HEK293 (cell line): ENCODE measurements around the gene PARL.

Experiments
- CTCF ChIA-PET: fragments of 350-600 bp; formaldehyde crosslinking; extraction: SDS; loops from one replicate; lab custom pipeline; 2021; ENCODE audit warnings: antibody characterized with exemption; lab: Yijun Ruan, JAX
- POLR2A ChIA-PET: fragments of 300-600 bp; formaldehyde crosslinking; extraction: SDS; loops from one replicate; lab custom pipeline; 2020; ENCODE audit warnings: antibody characterized with exemption, inconsistent platforms; lab: Yijun Ruan, JAX
- H3K27ac ChIP-seq: fragments of 200-500 bp; sonication (Bioruptor generic); 2 replicates; pipeline ENCODE4 v1.5.1; 2014; ENCODE audit warnings: low read depth, low read length, control low read depth, inconsistent platforms; ENCODE audit errors: extremely low read depth
- H3K36me3 ChIP-seq, 2 experiments: fragments of 200-500 bp in 1 of 2; sonication (Bioruptor generic) in 1 of 2; 1 replicate in 1 of 2; 2 replicates in 1 of 2; pipeline ENCODE4 v1.5.1; 2014 to 2017; ENCODE audit warnings: inconsistent platforms in 2 of 2, low read length in 2 of 2; ENCODE audit not compliant: control insufficient read depth in 2 of 2, insufficient read depth in 1 of 2
- H3K4me1 ChIP-seq: fragments of 200-500 bp; sonication (Bioruptor generic); 2 replicates; pipeline ENCODE4 v1.5.1; 2014; ENCODE audit warnings: mild to moderate bottlenecking, low read length, inconsistent platforms; ENCODE audit not compliant: control insufficient read depth, insufficient read depth
- H3K4me3 ChIP-seq: 2 replicates; pipeline ENCODE4 v1.5.1; 2011; ENCODE audit warnings: low read depth, mild to moderate bottlenecking, control low read depth, low read length, moderate library complexity
- H3K9me3 ChIP-seq: fragments of 200-500 bp; sonication (Bioruptor generic); 2 replicates; pipeline ENCODE4 v1.5.1; 2014; ENCODE audit warnings: low read depth, low read length, inconsistent platforms; ENCODE audit not compliant: control insufficient read depth, insufficient read depth
- EGR2 ChIP-seq: fragments of 450-650 bp; formaldehyde crosslinking; IDR thresholded peaks from 2 replicates; pipeline ENCODE4 v1.5.1; 2016; ENCODE audit warnings: low read depth, missing biosample characterization, missing genetic modification characterization
- KLF10 ChIP-seq: fragments of 450-650 bp; IDR thresholded peaks from 2 replicates; pipeline ENCODE4 v1.5.1; 2018; ENCODE audit warnings: missing biosample characterization, mild to moderate bottlenecking, missing genetic modification characterization
- OSR2 ChIP-seq: fragments of 450-650 bp; formaldehyde crosslinking; IDR thresholded peaks from 2 replicates; pipeline ENCODE4 v1.5.1; 2016; ENCODE audit warnings: missing biosample characterization, missing genetic modification characterization
- SCRT1 ChIP-seq: fragments of 450-650 bp; formaldehyde crosslinking; IDR thresholded peaks from 2 replicates; pipeline ENCODE4 v1.5.1; 2016; ENCODE audit warnings: missing biosample characterization, missing genetic modification characterization, borderline replicate concordance
- SCRT2 ChIP-seq: fragments of 450-650 bp; formaldehyde crosslinking; IDR thresholded peaks from 2 replicates; pipeline ENCODE4 v1.5.1; 2016; ENCODE audit warnings: missing biosample characterization, missing genetic modification characterization
- SP2 ChIP-seq: fragments of 450-650 bp; formaldehyde crosslinking; IDR thresholded peaks from 2 replicates; pipeline ENCODE4 v1.5.1; 2016; ENCODE audit warnings: missing biosample characterization, missing genetic modification characterization
- TCF7L2 ChIP-seq: IDR thresholded peaks from 2 replicates; pipeline ENCODE4 v1.6.1; 2011; ENCODE audit warnings: low read depth, mild to moderate bottlenecking, inconsistent platforms, low read length, moderate library complexity, borderline replicate concordance
- YY1 ChIP-seq: fragments of 450-650 bp; formaldehyde crosslinking; IDR thresholded peaks from 2 replicates; pipeline ENCODE4 v1.5.1; 2018; ENCODE audit warnings: missing biosample characterization, missing genetic modification characterization
- ZBTB21 ChIP-seq: fragments of 450-650 bp; formaldehyde crosslinking; IDR thresholded peaks from 2 replicates; pipeline ENCODE4 v1.5.1; 2017; ENCODE audit warnings: missing biosample characterization, missing genetic modification characterization
- ZBTB48 ChIP-seq: fragments of 450-650 bp; formaldehyde crosslinking; IDR thresholded peaks from 2 replicates; pipeline ENCODE4 v1.5.1; 2016; ENCODE audit warnings: missing biosample characterization, missing genetic modification characterization
- ZFP41 ChIP-seq: fragments of 450-650 bp; formaldehyde crosslinking; IDR thresholded peaks from 2 replicates; pipeline ENCODE4 v1.5.1; 2016; ENCODE audit warnings: missing biosample characterization, missing genetic modification characterization, borderline replicate concordance
- ZIC2 ChIP-seq: fragments of 450-650 bp; formaldehyde crosslinking; IDR thresholded peaks from 2 replicates; pipeline ENCODE4 v1.5.1; 2016; ENCODE audit warnings: missing biosample characterization, missing genetic modification characterization
- ZNF146 ChIP-seq: fragments of 450-650 bp; formaldehyde crosslinking; IDR thresholded peaks from 2 replicates; pipeline ENCODE4 v1.5.1; 2016; ENCODE audit warnings: missing biosample characterization, missing genetic modification characterization
- ZNF157 ChIP-seq: fragments of 450-650 bp; formaldehyde crosslinking; IDR thresholded peaks from 2 replicates; pipeline ENCODE4 v1.5.1; 2016; ENCODE audit warnings: missing biosample characterization, missing genetic modification characterization
- ZNF174 ChIP-seq: fragments of 450-650 bp; formaldehyde crosslinking; IDR thresholded peaks from 2 replicates; pipeline ENCODE4 v1.5.0; 2017; ENCODE audit warnings: missing biosample characterization, mild to moderate bottlenecking, missing genetic modification characterization
- ZNF24 ChIP-seq: fragments of 450-650 bp; formaldehyde crosslinking; IDR thresholded peaks from 2 replicates; pipeline ENCODE4 v1.5.1; 2016; ENCODE audit warnings: missing biosample characterization, missing genetic modification characterization
- ZNF266 ChIP-seq: fragments of 450-650 bp; formaldehyde crosslinking; IDR thresholded peaks from 2 replicates; pipeline ENCODE4 v1.5.1; 2016; ENCODE audit warnings: missing biosample characterization, missing genetic modification characterization, low read depth
- ZNF324 ChIP-seq: fragments of 450-650 bp; formaldehyde crosslinking; IDR thresholded peaks from 2 replicates; pipeline ENCODE4 v1.5.1; 2016; ENCODE audit warnings: missing biosample characterization, missing genetic modification characterization
- ZNF335 ChIP-seq: fragments of 450-650 bp; formaldehyde crosslinking; conservative IDR thresholded peaks from 2 replicates; pipeline ENCODE4 v1.5.1; 2016; ENCODE audit warnings: missing biosample characterization, missing genetic modification characterization
- ZNF394 ChIP-seq: fragments of 450-650 bp; formaldehyde crosslinking; IDR thresholded peaks from 2 replicates; pipeline ENCODE4 v1.5.1; 2016; ENCODE audit warnings: missing biosample characterization, missing genetic modification characterization, mild to moderate bottlenecking, moderate library complexity, borderline replicate concordance
- ZNF514 ChIP-seq: fragments of 450-650 bp; formaldehyde crosslinking; IDR thresholded peaks from 2 replicates; pipeline ENCODE4 v1.5.1; 2016; ENCODE audit warnings: missing biosample characterization, missing genetic modification characterization
- ZNF558 ChIP-seq: fragments of 450-650 bp; formaldehyde crosslinking; IDR thresholded peaks from 2 replicates; pipeline ENCODE4 v1.5.1; 2016; ENCODE audit warnings: missing biosample characterization, missing genetic modification characterization
- ZXDB ChIP-seq: fragments of 450-650 bp; formaldehyde crosslinking; IDR thresholded peaks from 2 replicates; pipeline ENCODE4 v1.5.1; 2016; ENCODE audit warnings: missing biosample characterization, missing genetic modification characterization
- TF ChIP-seq, protein P1 (sequence below): fragments of 450-650 bp; formaldehyde crosslinking; IDR thresholded peaks from 2 replicates; pipeline ENCODE4 v1.5.1; 2016; ENCODE audit warnings: missing biosample characterization, missing genetic modification characterization
- TF ChIP-seq, protein P2 (sequence below): fragments of 450-650 bp; formaldehyde crosslinking; IDR thresholded peaks from 2 replicates; pipeline ENCODE4 v1.5.1; 2016; ENCODE audit warnings: missing biosample characterization, missing genetic modification characterization
- TF ChIP-seq, protein P3 (sequence below): fragments of 450-650 bp; formaldehyde crosslinking; IDR thresholded peaks from 2 replicates; pipeline ENCODE4 v1.5.1; 2017; ENCODE audit warnings: missing biosample characterization, missing genetic modification characterization
- TF ChIP-seq, protein P4 (sequence below): fragments of 450-650 bp; formaldehyde crosslinking; IDR thresholded peaks from 2 replicates; pipeline ENCODE4 v1.5.1; 2016; ENCODE audit warnings: missing biosample characterization, missing genetic modification characterization, low read depth
- TF ChIP-seq, protein P5 (sequence below): fragments of 450-650 bp; formaldehyde crosslinking; IDR thresholded peaks from 2 replicates; pipeline ENCODE4 v1.5.1; 2016; ENCODE audit warnings: missing biosample characterization, missing genetic modification characterization

The PARL gene

DNA sequence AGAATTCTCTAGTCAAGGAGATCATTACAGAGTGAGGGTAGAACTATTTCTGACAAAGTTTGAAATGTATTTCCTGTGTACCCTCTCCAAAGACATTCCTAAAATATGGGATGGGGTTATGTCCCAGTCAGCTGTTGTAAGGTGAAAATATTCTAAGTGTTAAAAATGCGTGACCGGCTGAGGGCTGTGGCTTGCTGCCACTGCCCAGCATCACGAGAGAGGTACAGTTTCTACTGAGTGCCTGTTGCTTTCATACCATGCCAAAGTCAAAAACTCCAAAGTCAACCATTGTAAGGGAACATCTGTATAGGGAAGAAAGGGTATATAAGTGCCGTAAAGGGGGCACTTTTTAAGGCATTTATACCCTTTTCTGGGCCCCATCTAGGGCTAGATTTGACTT is 90.2 kb downstream of the PARL start:
- TF ChIP-seq ZNF514, result no peak
- no peak for TF ChIP-seq YY1 (tag by site-specific recombination)
- TF ChIP-seq ZNF266, result no peak
- TF ChIP-seq TCF7L2, result no peak
- no peak for TF ChIP-seq SCRT1
- no peak for TF ChIP-seq ZNF324 (tag by site-specific recombination)
- TF ChIP-seq, protein P1, sequence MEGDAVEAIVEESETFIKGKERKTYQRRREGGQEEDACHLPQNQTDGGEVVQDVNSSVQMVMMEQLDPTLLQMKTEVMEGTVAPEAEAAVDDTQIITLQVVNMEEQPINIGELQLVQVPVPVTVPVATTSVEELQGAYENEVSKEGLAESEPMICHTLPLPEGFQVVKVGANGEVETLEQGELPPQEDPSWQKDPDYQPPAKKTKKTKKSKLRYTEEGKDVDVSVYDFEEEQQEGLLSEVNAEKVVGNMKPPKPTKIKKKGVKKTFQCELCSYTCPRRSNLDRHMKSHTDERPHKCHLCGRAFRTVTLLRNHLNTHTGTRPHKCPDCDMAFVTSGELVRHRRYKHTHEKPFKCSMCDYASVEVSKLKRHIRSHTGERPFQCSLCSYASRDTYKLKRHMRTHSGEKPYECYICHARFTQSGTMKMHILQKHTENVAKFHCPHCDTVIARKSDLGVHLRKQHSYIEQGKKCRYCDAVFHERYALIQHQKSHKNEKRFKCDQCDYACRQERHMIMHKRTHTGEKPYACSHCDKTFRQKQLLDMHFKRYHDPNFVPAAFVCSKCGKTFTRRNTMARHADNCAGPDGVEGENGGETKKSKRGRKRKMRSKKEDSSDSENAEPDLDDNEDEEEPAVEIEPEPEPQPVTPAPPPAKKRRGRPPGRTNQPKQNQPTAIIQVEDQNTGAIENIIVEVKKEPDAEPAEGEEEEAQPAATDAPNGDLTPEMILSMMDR (tag by site-specific recombination), result no peak
- TF ChIP-seq ZFP41 (tag by site-specific recombination), result no peak
- TF ChIP-seq ZBTB48 (tag by site-specific recombination), result no peak
- TF ChIP-seq ZBTB21 (tag by site-specific recombination), result no peak
- no peak for TF ChIP-seq KLF10 (tag by site-specific recombination)
- Histone ChIP-seq H3K4me3 (no peak overlapping the region), H3K27ac (no peak overlapping the region), H3K36me3 (peaks cover 18 to 62% of the 10 kb centered on the region in 2 experiments), H3K4me1 (no peaks in the 10 kb centered on the region), H3K9me3 (no peaks in the 10 kb centered on the region)
- ChIA-PET POLR2A (no interaction called here), CTCF (no interaction called here)

DNA sequence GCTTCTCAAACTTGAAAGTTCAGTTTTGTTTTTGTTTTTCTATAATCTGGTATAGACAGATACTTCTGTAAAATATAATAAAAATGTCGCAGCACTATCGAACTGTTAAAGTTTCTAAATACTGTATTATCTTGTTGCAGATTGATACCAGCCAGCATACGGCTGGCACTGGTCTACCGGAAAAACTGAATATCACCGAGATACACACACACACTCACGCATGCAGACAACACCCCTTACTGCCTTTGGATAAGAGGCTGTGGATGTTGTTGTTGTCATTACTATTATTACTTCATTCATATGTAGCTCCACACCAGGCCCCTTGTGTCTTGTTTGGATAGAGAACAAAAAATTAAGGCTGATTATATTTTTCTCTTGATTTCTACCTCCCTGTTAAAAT is 91.7 kb downstream of the PARL start:
- Histone ChIP-seq H3K4me1 (no peaks in the 10 kb centered on the region), H3K36me3 (peaks cover 18 to 54% of the 10 kb centered on the region in 2 experiments), H3K4me3 (no peak overlapping the region), H3K9me3 (no peaks in the 10 kb centered on the region), H3K27ac (no peak overlapping the region)
- ChIA-PET POLR2A (no interaction called here), CTCF (no interaction called here)
- TF ChIP-seq ZNF394 (tag by site-specific recombination) (no peak), ZNF146 (no peak), ZNF24 (no peak), SCRT2 (no peak), ZNF157 (tag by site-specific recombination) (no peak), ZXDB (tag by site-specific recombination) (no peak), EGR2 (tag by site-specific recombination) (no peak), ZNF558 (no peak), ZIC2 (tag by site-specific recombination) (no peak), SP2 (tag by site-specific recombination) (no peak)
- TF ChIP-seq, protein P2, sequence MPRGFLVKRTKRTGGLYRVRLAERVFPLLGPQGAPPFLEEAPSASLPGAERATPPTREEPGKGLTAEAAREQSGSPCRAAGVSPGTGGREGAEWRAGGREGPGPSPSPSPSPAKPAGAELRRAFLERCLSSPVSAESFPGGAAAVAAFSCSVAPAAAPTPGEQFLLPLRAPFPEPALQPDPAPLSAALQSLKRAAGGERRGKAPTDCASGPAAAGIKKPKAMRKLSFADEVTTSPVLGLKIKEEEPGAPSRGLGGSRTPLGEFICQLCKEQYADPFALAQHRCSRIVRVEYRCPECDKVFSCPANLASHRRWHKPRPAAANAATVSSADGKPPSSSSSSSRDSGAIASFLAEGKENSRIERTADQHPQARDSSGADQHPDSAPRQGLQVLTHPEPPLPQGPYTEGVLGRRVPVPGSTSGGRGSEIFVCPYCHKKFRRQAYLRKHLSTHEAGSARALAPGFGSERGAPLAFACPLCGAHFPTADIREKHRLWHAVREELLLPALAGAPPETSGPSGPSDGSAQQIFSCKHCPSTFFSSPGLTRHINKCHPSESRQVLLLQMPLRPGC (tag by site-specific recombination), result no peak

DNA sequence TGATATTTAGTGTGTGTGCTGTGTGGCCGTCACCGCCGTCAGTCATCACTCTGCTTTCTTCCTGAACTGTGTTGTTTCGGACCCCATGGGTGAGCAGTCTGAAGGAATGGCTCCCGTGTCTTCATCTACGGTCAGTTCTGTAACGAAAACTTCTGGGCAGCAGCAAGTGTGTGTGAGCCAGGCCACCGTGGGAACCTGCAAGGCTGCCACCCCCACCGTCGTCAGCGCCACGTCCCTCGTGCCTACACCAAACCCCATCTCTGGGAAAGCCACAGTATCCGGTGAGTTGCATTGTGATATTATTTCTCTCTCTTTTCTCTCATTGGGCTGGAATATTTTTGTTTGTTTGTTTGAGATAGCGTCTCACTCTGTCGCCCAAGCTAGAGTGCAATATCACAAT is 94.0 kb downstream of the PARL start:
- H3K4me1 ChIP-seq, result no peaks in the 10 kb centered on the region
- ChIA-PET POLR2A (no interaction called here), CTCF (no interaction called here)
- H3K27ac ChIP-seq, result no peak overlapping the region
- H3K36me3 ChIP-seq, result peaks cover 24 to 63% of the 10 kb centered on the region in 2 experiments
- no peaks in the 10 kb centered on the region for H3K9me3 ChIP-seq
- H3K4me3 ChIP-seq, result no peak overlapping the region
- TF ChIP-seq OSR2 (no peak), ZNF335 (no peak), ZNF174 (tag by site-specific recombination) (no peak)
- TF ChIP-seq, protein P3, sequence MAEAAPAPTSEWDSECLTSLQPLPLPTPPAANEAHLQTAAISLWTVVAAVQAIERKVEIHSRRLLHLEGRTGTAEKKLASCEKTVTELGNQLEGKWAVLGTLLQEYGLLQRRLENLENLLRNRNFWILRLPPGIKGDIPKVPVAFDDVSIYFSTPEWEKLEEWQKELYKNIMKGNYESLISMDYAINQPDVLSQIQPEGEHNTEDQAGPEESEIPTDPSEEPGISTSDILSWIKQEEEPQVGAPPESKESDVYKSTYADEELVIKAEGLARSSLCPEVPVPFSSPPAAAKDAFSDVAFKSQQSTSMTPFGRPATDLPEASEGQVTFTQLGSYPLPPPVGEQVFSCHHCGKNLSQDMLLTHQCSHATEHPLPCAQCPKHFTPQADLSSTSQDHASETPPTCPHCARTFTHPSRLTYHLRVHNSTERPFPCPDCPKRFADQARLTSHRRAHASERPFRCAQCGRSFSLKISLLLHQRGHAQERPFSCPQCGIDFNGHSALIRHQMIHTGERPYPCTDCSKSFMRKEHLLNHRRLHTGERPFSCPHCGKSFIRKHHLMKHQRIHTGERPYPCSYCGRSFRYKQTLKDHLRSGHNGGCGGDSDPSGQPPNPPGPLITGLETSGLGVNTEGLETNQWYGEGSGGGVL (tag by site-specific recombination), result no peak
- TF ChIP-seq, protein P4, sequence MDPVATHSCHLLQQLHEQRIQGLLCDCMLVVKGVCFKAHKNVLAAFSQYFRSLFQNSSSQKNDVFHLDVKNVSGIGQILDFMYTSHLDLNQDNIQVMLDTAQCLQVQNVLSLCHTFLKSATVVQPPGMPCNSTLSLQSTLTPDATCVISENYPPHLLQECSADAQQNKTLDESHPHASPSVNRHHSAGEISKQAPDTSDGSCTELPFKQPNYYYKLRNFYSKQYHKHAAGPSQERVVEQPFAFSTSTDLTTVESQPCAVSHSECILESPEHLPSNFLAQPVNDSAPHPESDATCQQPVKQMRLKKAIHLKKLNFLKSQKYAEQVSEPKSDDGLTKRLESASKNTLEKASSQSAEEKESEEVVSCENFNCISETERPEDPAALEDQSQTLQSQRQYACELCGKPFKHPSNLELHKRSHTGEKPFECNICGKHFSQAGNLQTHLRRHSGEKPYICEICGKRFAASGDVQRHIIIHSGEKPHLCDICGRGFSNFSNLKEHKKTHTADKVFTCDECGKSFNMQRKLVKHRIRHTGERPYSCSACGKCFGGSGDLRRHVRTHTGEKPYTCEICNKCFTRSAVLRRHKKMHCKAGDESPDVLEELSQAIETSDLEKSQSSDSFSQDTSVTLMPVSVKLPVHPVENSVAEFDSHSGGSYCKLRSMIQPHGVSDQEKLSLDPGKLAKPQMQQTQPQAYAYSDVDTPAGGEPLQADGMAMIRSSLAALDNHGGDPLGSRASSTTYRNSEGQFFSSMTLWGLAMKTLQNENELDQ (tag by site-specific recombination), result no peak
- TF ChIP-seq, protein P5, sequence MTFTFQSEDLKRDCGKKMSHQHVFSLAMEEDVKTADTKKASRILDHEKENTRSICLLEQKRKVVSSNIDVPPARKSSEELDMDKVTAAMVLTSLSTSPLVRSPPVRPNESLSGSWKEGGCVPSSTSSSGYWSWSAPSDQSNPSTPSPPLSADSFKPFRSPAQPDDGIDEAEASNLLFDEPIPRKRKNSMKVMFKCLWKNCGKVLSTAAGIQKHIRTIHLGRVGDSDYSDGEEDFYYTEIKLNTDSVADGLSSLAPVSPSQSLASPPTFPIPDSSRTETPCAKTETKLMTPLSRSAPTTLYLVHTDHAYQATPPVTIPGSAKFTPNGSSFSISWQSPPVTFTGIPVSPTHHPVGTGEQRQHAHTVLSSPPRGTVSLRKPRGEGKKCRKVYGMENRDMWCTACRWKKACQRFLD (tag by site-specific recombination), result no peak
